CD4-positive, alpha-beta T cell treated with Interleukin-21 for 1 hour (primary cell): ENCODE results near the gene CDC14B.
"Not testable (repeated sequence)": the region's sequence is repeated elsewhere in the genome, so short reads cannot be mapped to it uniquely, and the experiment has no call there.

ENCODE experiments used
- DNase-seq: peaks from one replicate; pipeline ENCODE4 v3.0.0-alpha.2; 2020

Gene CDC14B

GRCh38 chr9:96621618-96622017 lies 2.0 kb upstream of the CDC14B start:
- no peak for DNase-seq

- no peak for DNase-seq
Measured at GRCh38 chr9:96620832-96621269, 1.2 kb upstream of the CDC14B start.

GRCh38 chr9:96620181-96620514 lies 505 bp upstream of the CDC14B start:
- DNase-seq: no peak

- DNase-seq: no peak
Measured at GRCh38 chr9:96619124-96619465, 548 bp downstream of the CDC14B start.

- no peak for DNase-seq
Measured at GRCh38 chr9:96618209-96619123, 1.2 kb downstream of the CDC14B start.

- DNase-seq: no peak
Measured at GRCh38 chr9:96617439-96618185, 2.0 kb downstream of the CDC14B start.

GRCh38 chr9:96616817-96617438 lies 2.7 kb downstream of the CDC14B start:
- no peak for DNase-seq

- DNase-seq: no peak
Measured at GRCh38 chr9:96615411-96615810, 4.2 kb downstream of the CDC14B start.

GRCh38 chr9:96614664-96615063 lies 5.0 kb downstream of the CDC14B start:
- DNase-seq: not testable (repeated sequence)

- no peak for DNase-seq
Measured at GRCh38 chr9:96612966-96613589, 6.6 kb downstream of the CDC14B start.

- DNase-seq: no peak
Measured at GRCh38 chr9:96612105-96612965, 7.3 kb downstream of the CDC14B start.

GRCh38 chr9:96611302-96611701 lies 8.3 kb downstream of the CDC14B start:
- DNase-seq: no peak

GRCh38 chr9:96609732-96610131 lies 9.9 kb downstream of the CDC14B start:
- no peak for DNase-seq

- DNase-seq: no peak
Measured at GRCh38 chr9:96607971-96608370, 11.7 kb downstream of the CDC14B start.

GRCh38 chr9:96605328-96605727 lies 14.3 kb downstream of the CDC14B start:
- no peak for DNase-seq

- no peak for DNase-seq
Measured at GRCh38 chr9:96604004-96604319, 15.7 kb downstream of the CDC14B start.

GRCh38 chr9:96603305-96604003 lies 16.2 kb downstream of the CDC14B start:
- no peak for DNase-seq

- DNase-seq: no peak
Measured at GRCh38 chr9:96599298-96599697, 20.3 kb downstream of the CDC14B start.

GRCh38 chr9:96596601-96597111 lies 23.0 kb downstream of the CDC14B start:
- no peak for DNase-seq

- no peak for DNase-seq
Measured at GRCh38 chr9:96587338-96588315, 32.0 kb downstream of the CDC14B start.
